Non-pigmented ciliary epithelial cell (primary cell): ENCODE results near the gene ADGRG3.

Experiments
- DNase-seq: peaks from one replicate; pipeline ENCODE4 v3.0.0-alpha.2; 2010; ENCODE audit warnings: low read depth

Gene ADGRG3

DNA sequence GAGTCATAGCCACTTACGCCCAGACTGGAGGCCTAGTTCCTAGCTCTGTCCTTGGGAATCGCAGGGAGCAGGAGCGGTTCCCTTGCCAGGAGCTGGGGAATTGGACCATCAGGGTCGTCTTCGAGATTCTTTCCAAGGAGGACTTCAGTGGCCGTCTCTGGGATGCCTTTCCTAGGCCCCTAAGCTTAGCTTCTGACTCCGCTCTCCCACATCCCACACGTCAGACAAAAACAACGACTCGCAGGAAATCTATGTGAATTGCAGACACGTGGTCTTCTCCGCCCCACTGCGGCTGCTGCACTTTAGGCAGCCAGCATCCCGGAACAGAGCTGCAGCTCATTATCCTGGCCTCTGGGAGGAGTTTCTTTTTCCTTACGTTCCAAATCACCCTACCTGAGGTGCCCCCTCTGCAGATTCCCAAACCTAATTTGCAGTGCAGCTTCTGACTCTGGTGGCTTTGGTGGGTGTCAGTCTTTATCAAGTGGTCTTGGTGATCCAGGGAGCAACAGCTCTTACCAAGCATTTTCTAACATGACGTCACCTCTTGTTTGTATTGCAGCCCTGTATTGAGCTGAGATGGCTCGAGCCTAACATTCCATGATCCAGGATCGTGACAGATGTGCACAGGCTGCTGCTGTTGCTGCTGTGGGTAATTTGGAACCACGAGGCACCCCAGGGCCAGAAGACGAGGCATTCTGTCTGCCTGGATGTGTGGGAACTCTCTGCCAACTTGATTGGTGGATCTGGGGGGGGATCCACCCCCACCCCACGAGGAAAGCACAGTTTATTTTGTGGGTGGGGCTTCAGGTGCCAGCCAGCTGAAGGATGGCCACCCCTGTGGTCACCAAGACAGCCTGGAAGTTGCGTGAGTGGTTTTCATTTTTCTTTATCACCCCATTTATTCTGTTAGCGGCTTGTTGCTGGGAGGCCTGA lies 68.6 kb downstream of the ADGRG3 start:
- DNase-seq = peak; percentile 54

DNA sequence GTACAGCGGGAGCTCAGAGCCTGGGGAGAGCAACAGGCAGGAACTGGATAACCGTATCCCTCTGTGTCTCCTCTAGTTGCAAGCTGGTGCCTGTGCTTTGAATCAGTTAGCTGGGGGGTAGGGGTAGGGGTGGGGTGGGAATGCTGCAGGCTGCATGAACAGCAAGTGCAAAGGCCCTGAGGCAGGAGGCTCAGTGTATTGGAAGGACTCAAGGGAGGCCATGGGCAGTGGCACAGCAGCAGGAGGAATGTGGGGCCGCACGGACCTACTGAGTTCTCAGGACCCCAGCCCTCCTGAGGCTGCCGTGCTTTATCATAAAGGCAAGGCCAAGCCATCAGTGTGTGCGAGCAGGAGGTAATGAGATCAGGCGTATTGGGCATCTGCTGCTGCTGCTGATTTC lies 70.7 kb downstream of the ADGRG3 start:
- DNase-seq = no peak
